H7 (cell line): Measurements from ENCODE around the gene FICD. TPM values are rescaled to one million over a fixed set of nuclear protein-coding genes. Genes with fewer than 3 reads are reported as not detected.
A peak's percentile ranks its signal among the peaks of the same experiment; 100 is the strongest.
"Not testable (repeated sequence)": the region's sequence is repeated elsewhere in the genome, so short reads cannot be mapped to it uniquely, and the experiment has no call there.

Experiments
- DNase-seq: peaks from one replicate; pipeline ENCODE4 v3.0.0; 2012
- H3K27me3 ChIP-seq: 2 replicates; pipeline ENCODE4 v1.6.0; 2011; ENCODE audit warnings: mild to moderate bottlenecking, low read length; ENCODE audit not compliant: control insufficient read depth, insufficient read depth
- H3K36me3 ChIP-seq: replicated peaks from 2 replicates; pipeline ENCODE4 v1.5.1; 2011; ENCODE audit warnings: low read length; ENCODE audit not compliant: control insufficient read depth, insufficient read depth
- H3K4me3 ChIP-seq: 2 replicates; pipeline ENCODE4 v1.5.1; 2011; ENCODE audit warnings: low read depth, mild to moderate bottlenecking, control low read depth, low read length, moderate library complexity; ENCODE audit not compliant: insufficient read depth
- total RNA-seq: library from RNA; depleted of rRNA; stranded (reverse); fragments of >200 nt; shearing (Covaris generic); gene quantifications from 2 replicates; pipeline ENCODE4 v1.2.3, GENCODE V29; 2014

FICD gene
- total RNA-seq, 1 experiment from 2014 or later = 4.4 TPM

DNA sequence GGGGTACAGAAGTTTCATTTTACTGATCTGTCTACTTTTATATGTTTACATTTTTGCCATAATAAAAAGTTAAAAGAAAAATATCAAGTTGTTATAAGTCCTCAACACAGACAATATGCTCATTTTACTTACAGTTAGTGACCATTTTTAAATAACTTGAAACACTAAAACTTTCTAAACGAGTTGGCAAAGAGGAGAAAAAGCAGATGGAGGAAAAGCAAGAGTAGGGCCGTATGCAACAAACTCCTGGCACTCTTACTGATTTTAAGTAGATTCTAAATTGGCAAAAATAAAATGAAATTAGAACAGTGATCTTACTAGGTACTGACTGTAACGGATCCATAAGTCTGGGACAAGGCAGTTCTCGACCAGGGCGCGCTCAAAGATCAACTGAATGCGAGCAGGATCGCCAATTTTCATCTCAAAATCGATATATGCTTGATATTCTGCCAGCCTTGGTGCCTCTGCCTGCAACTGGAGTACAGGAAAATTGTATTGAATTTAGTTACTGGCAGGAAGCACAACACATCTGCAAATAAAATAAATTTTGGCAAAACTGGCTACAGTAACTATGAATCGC is 23.6 kb downstream of the FICD start:
- DNase-seq = no peak
- H3K36me3 ChIP-seq = peaks cover 30% of the 10 kb centered on the region
- H3K27me3 ChIP-seq = no peaks in the 10 kb centered on the region
- no peak overlapping the region for H3K4me3 ChIP-seq

GRCh38 chr12:108542320-108542719 is 27.2 kb downstream of the FICD start:
- H3K4me3 ChIP-seq = no peak overlapping the region
- DNase-seq = no peak
- H3K36me3 ChIP-seq = peaks cover 28% of the 10 kb centered on the region
- no peaks in the 10 kb centered on the region for H3K27me3 ChIP-seq

- H3K27me3 ChIP-seq = no peaks in the 10 kb centered on the region
- H3K4me3 ChIP-seq = no peak overlapping the region
- H3K36me3 ChIP-seq = peaks cover 33% of the 10 kb centered on the region
- no peak for DNase-seq
These were observed 28.6 kb downstream of the FICD start for GRCh38 chr12:108543652-108544051.

DNA sequence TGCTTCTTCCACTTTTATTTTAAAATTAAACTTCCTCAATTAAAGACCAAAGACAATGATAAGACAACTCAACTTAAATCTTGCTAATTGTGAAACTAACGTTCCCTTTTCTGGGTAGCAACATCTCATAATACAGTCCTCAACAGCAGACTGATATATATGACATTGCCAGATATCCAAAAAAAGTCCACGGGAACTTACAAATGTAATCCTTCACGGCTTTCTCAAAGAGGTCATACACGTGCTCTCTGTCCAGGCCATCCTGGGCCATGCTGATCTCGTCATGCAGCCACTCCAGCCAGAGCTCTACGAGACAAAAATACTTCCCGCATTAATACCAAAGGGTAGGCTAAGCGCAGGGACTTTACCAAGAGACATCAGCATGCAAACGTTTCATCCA is 32.6 kb downstream of the FICD start:
- peaks cover 34% of the 10 kb centered on the region for H3K36me3 ChIP-seq
- DNase-seq = no peak
- H3K27me3 ChIP-seq = no peaks in the 10 kb centered on the region
- no peak overlapping the region for H3K4me3 ChIP-seq

DNA sequence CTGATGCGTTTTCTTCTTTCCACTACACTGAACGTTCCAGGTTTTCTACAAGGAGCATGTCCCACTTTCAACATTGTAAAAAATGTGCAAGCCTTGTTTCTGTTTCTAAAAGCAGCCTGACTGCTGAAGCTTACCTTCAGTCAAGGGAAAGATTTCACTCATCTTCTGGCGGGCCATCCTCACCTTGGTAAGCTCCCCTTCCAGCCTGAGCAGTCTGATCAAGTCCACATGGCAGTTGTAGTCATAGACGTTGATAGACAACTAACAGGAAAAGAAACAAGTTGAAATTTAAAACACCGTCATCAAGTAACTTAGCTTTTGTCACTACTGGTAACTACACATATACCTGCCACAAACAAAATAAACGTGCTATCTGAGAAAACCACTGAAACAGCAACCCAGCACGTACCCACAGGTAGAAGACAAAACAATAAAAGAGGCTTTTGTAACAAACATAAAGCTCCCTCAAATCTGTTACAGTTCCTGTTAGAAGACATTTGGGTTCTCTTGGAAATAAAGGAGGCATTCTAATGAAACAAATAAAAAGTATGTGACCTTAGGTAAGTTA is 34.0 kb downstream of the FICD start:
- Histone ChIP-seq H3K27me3 (no peaks in the 10 kb centered on the region), H3K4me3 (no peak overlapping the region), H3K36me3 (peaks cover 23% of the 10 kb centered on the region)
- no peak for DNase-seq

DNA sequence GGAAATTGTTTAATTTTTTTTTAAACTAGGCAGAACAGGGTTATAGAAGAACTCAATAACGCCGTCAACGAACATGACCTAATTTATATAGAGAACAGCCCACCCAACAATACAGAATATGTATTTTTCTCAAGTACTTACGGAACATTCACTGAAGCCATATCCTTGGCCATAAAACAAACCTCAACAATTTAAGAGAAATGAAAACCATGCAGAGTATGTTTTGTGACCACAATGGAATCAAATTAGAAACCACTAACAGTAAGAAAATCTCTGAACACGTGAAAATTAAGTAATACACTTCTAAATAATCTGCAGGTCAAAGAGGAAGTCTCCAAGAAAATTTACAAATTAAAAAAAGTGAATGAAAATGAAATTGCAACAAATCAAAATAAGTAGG is 36.5 kb downstream of the FICD start:
- no peak overlapping the region for H3K4me3 ChIP-seq
- H3K36me3 ChIP-seq = peaks cover 13% of the 10 kb centered on the region
- H3K27me3 ChIP-seq = no peaks in the 10 kb centered on the region
- DNase-seq = no peak

DNA sequence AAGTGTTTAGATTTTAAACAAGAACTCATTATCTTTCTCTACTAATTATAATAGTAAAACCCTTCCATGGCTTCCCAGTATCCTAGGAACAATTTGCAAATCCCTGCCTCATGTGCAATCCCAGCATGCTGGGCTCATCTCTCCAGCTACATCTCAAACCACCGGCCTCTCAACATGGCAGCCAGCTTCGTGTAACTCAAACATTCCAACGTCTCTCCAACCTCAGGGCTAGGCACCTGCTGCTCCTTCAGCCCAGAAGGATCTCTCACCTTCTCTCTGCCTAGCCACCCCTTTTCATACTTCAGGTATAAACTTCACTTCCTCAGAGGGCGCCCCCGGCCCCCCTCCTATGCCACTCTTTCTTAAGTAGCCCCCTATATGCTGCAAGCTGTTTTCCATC is 38.7 kb downstream of the FICD start:
- DNase-seq = peak; percentile 22
- no peak overlapping the region for H3K4me3 ChIP-seq
- H3K36me3 ChIP-seq = peaks cover 10% of the 10 kb centered on the region
- no peaks in the 10 kb centered on the region for H3K27me3 ChIP-seq

GRCh38 chr12:108555383-108555782 is 40.3 kb downstream of the FICD start:
- not testable (repeated sequence) for H3K36me3 ChIP-seq, H3K27me3 ChIP-seq, H3K4me3 ChIP-seq, DNase-seq

GRCh38 chr12:108559007-108559655 is 44.1 kb downstream of the FICD start:
- no peak overlapping the region for H3K4me3 ChIP-seq
- no peaks in the 10 kb centered on the region for H3K27me3 ChIP-seq
- peaks cover 8% of the 10 kb centered on the region for H3K36me3 ChIP-seq
- no peak for DNase-seq

- Histone ChIP-seq H3K4me3 (peak overlapping the region; percentile 75), H3K27me3 (no peaks in the 10 kb centered on the region), H3K36me3 (peaks cover 14% of the 10 kb centered on the region)
- DNase-seq = no peak
These were observed 44.7 kb downstream of the FICD start for GRCh38 chr12:108559748-108560147.

DNA sequence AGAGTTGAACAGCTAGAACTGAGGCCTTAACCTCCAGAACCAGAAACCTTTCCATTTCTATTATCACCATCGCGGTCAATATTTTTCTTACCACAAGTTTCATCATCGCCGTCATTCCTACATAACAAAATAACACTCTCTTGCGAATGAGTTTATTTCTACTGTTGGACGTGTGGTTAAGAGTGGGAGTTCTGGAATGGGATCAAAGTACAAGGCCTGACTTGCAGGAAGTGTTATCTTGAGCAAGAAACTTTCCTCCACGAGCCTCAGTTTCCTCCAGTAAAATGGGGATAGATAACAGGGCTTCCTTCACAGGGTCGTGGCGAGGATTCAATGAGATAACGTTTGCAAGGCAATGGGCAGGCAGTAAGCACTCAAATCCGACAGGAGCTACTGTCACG is 45.2 kb downstream of the FICD start:
- no peaks in the 10 kb centered on the region for H3K27me3 ChIP-seq
- peak overlapping the region; percentile 75 for H3K4me3 ChIP-seq
- no peak for DNase-seq

DNA sequence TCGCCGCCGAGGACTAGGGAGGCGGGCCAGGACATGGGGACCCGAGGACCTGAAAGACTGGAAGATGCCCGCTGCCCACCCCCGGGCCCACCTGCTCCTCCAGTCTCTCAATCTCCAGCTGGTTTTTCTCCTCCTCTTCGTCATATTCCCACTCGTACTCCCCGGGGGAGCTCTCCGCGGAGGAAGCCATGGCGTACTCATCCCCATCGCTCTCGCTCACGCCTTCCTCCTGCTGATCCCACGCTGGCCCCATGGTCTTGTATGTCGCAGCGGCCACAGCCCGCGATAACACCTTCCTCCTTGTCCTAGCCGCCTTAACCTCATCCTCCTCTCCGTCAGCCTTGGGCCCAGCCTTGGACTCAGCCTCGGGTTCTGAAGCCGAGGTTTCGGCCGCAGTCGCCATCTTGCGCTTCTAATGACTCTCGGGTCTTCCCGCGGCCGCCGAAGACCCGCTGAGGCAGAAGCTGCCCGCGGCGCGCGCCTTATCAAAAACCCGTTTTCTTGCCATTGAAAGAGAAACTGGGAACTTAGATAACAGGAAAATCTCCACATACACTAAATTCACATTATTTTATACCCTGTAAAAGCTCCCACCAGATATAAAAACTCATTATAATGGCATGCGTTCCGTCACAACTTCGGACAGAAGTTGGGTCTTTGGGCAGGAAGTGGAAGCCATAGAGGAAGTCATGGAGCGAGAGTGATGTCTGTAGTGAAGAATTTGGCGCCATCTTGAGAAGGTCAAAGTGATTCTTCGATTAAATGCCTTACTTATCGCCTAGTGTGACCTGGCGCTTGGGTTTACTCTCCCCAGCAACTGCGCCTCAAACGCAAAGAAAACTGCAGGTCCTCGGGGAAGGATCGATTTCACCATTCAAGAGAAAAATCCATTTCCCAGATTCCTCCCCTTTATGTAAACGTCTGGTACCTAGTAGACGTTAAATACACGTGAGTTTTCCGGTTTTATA is 46.0 kb downstream of the FICD start, which contains the start of gene SART3:
TSS of gene SART3 (minus strand) at position 422 of the 968 bp plus-strand sequence. CDS start at position 403, 19 bp downstream.
- peak; percentile 86 for DNase-seq
- peak within 1 kb of the TSS; percentile 75 for H3K4me3 ChIP-seq
- H3K36me3 ChIP-seq = peaks cover 24% of the 10 kb centered on the region
- no peaks in the 10 kb centered on the region for H3K27me3 ChIP-seq

More for the DNA sequence above, 45.2 kb downstream of the FICD start:
- peaks cover 19% of the 10 kb centered on the region for H3K36me3 ChIP-seq

DNA sequence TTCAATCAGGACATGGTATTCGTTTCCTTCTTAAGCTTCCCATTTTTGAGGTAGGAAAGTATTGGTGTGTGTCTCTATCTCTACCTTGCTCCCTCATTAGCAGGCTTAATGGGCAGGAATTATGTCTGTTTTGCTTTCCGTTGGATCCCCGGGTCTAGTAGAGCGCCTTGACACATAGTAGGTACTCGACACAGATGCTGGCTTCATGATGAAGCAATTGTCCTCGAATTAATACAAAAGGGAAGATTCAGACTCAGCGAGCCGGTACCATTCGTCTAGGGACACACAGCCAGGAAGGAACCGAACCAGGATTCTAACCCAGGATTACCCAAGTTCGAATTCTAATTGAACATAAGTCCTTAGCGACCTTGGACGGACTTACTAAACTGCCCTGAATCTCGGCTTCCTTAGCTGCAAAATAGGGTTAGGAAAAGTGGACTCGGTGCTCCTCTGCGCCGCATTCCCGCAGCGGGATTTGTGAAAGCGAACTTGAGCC is 46.8 kb downstream of the FICD start:
- Histone ChIP-seq H3K27me3 (no peaks in the 10 kb centered on the region), H3K36me3 (peaks cover 30% of the 10 kb centered on the region), H3K4me3 (peak overlapping the region; percentile 75)
- DNase-seq = no peak

GRCh38 chr12:108562348-108563135 is 47.5 kb downstream of the FICD start, which contains the start of gene ISCU:
ISCU (plus strand) TSS chr12:108562596; CDS start chr12:108562623, 27 bp downstream.
- Histone ChIP-seq H3K27me3 (no peaks in the 10 kb centered on the region), H3K4me3 (peak within 1 kb of the TSS; percentile 83), H3K36me3 (peaks cover 33% of the 10 kb centered on the region)
- peak; percentile 99 for DNase-seq
